ENCODE results near the gene CALY. TPM values are rescaled to one million over a fixed set of nuclear protein-coding genes. Genes with fewer than 3 reads are reported as not detected.

The CALY gene
- total RNA-seq, 1 experiment from 2014 or later, result 0.47 TPM

GRCh38 chr10:133325440-133326222 is 11.1 kb downstream of the CALY start:
- Histone ChIP-seq H3K27me3 (ENCODE audit: insufficient read depth, low read length) (no peaks in the 10 kb centered on the region), H4K20me1 (ENCODE audit: insufficient read depth) (no peaks in the 10 kb centered on the region), H3K9me3 (ENCODE audit: control insufficient read depth in 1 of 2, insufficient read depth in 1 of 2, low read depth in 1 of 2, low read length in 2 of 2) (no peaks in the 10 kb centered on the region), H3K9me2 (ENCODE audit: insufficient read depth) (no peaks in the 10 kb centered on the region), H3K4me1 (ENCODE audit: control insufficient read depth in 1 of 2, insufficient read depth in 2 of 2, low read length in 2 of 2) (peaks cover 3 to 20% of the 10 kb centered on the region in 2 experiments), H3K36me3 (ENCODE audit: control insufficient read depth in 1 of 2, insufficient read depth in 2 of 2, low read length in 2 of 2) (no peaks in the 10 kb centered on the region), H3K27ac (ENCODE audit: low read depth, low read length) (no peak overlapping the region), H3K9ac (ENCODE audit: low read length) (no peak overlapping the region), H3K4me2 (ENCODE audit: low read length) (no peak overlapping the region), H3K79me2 (ENCODE audit: insufficient read depth, low read length) (no peaks in the 10 kb centered on the region), H2AFZ (ENCODE audit: low read depth, low read length, poor library complexity, severe bottlenecking) (no peak overlapping the region), H3K4me3 (replicated peaks in 1 of 2; ENCODE audit: low read depth in 1 of 2, low read length in 2 of 2) (no peak overlapping the region)
- DNase-seq (ENCODE audit: low read depth, low spot score), result no peak
- ChIA-PET CTCF (no interaction called here), RAD21 (ENCODE audit: low non-redundant PET in 1 of 2, low total read pairs in 2 of 2, uncharacterized antibody in 2 of 2, unreplicated experiment in 2 of 2) (no interaction called here), POLR2A (no interaction called here)
- ATAC-seq, result no peak
- BruUV-seq (replicated peaks), result no TSS peak
- TF ChIP-seq POLR2AphosphoS5 (IDR thresholded peaks at IDR 0.05; ENCODE audit: low read depth, low read length) (no peak), EGR1 (IDR thresholded peaks at IDR 0.05; ENCODE audit: low read depth) (no peak), POLR2A (IDR thresholded peaks at IDR 0.05; ENCODE audit: borderline replicate concordance, extremely low read depth, insufficient read depth, insufficient read length) (no peak), SRF (IDR thresholded peaks at IDR 0.05; ENCODE audit: low read depth) (no peak), TCF7L2 (IDR thresholded peaks at IDR 0.05; ENCODE audit: borderline replicate concordance, extremely low read depth, insufficient read depth, insufficient read length) (no peak), CEBPB (IDR thresholded peaks at IDR 0.05; ENCODE audit: low read depth) (no peak), ZFX (IDR thresholded peaks at IDR 0.05) (no peak)
- intact Hi-C loops (cut with micrococcal nuclease), result no loop called here

GRCh38 chr10:133324857-133325260 is 11.8 kb downstream of the CALY start:
- no TSS peak for BruUV-seq (replicated peaks)
- RAD21 ChIA-PET (ENCODE audit: low non-redundant PET in 1 of 2, low total read pairs in 2 of 2, uncharacterized antibody in 2 of 2, unreplicated experiment in 2 of 2), result no interaction called here
- no peak overlapping the region; the same call in 1 of the 2 replicates for H3K4me2 ChIP-seq (ENCODE audit: low read length)
- no peaks in the 10 kb centered on the region for H3K9me3 ChIP-seq (ENCODE audit: control insufficient read depth in 1 of 2, insufficient read depth in 1 of 2, low read depth in 1 of 2, low read length in 2 of 2)
- H3K4me1 ChIP-seq (ENCODE audit: control insufficient read depth in 1 of 2, insufficient read depth in 2 of 2, low read length in 2 of 2), result peaks cover 3 to 20% of the 10 kb centered on the region in 2 experiments
- no peaks in the 10 kb centered on the region for H3K36me3 ChIP-seq (ENCODE audit: control insufficient read depth in 1 of 2, insufficient read depth in 2 of 2, low read length in 2 of 2)
- POLR2A ChIA-PET, result interaction anchor here (0.6 kb wide), 1 partner anchor 358 kb away, joined by 5 read pairs; no protein-coding TSS in a partner anchor
- H3K79me2 ChIP-seq (ENCODE audit: insufficient read depth, low read length), result no peaks in the 10 kb centered on the region
- H3K4me3 ChIP-seq (replicated peaks in 1 of 2; ENCODE audit: low read depth in 1 of 2, low read length in 2 of 2), result no peak overlapping the region
- ATAC-seq (no peak), DNase-seq (ENCODE audit: low read depth, low spot score) (no peak)
- no peak overlapping the region for H2AFZ ChIP-seq (ENCODE audit: low read depth, low read length, poor library complexity, severe bottlenecking)
- intact Hi-C loops (cut with micrococcal nuclease), result no loop called here
- CTCF ChIA-PET, result no interaction called here
- H3K9me2 ChIP-seq (ENCODE audit: insufficient read depth), result no peaks in the 10 kb centered on the region
- no peak overlapping the region for H3K27ac ChIP-seq (ENCODE audit: low read depth, low read length)
- no peak overlapping the region for H3K9ac ChIP-seq (ENCODE audit: low read length)
- no peaks in the 10 kb centered on the region for H4K20me1 ChIP-seq (ENCODE audit: insufficient read depth)
- H3K27me3 ChIP-seq (ENCODE audit: insufficient read depth, low read length), result no peaks in the 10 kb centered on the region
- no peak for TF ChIP-seq SP1 (IDR thresholded peaks at IDR 0.05; ENCODE audit: low read depth)

Data from HCT116 (cell line).